Gastrocnemius medialis (tissue), 4 donors: Measurements from ENCODE around the gene TRIM25. TPM values are rescaled to one million over a fixed set of nuclear protein-coding genes. Genes with fewer than 3 reads are reported as not detected.

ENCODE experiments used
- ATAC-seq, 2 donors: fragments of 150-250 bp; one replicate each; pipeline ENCODE4 v1.9.1; 2016
- DNase-seq, 2 donors: peaks; one replicate each; pipeline ENCODE4 v3.0.0-alpha.2; 2019
- H3K27ac ChIP-seq, 4 donors: fragments of 200-600 bp; sonication (generic); 1 replicate in 1 of 4; 2 replicates in 3 of 4; pipeline ENCODE4 v1.5.1; 2016 to 2018; ENCODE audit warnings: mild to moderate bottlenecking in 2 of 4, moderate library complexity in 1 of 4
- H3K27me3 ChIP-seq, 3 donors: fragments of 200-600 bp; sonication (generic) in 2 of 3; 1 replicate in 1 of 3; 2 replicates in 2 of 3; pipeline versions ENCODE4 v1.5.1 to v1.6.0; 2016 to 2019; ENCODE audit warnings: mild to moderate bottlenecking in 1 of 3, moderate library complexity in 1 of 3
- H3K36me3 ChIP-seq, 2 donors: fragments of 200-600 bp; sonication (generic) in 1 of 2; one replicate each; pipeline ENCODE4 v1.5.1; 2017 to 2018
- H3K4me1 ChIP-seq, 2 donors: fragments of 200-600 bp; sonication (generic) in 1 of 2; one replicate each; pipeline ENCODE4 v1.5.1; 2016 to 2017; ENCODE audit warnings: mild to moderate bottlenecking in 2 of 2
- H3K4me3 ChIP-seq, 4 donors: fragments of 200-600 bp; sonication (generic) in 3 of 4; 1 replicate in 1 of 4; 2 replicates in 3 of 4; pipeline ENCODE4 v1.5.1; 2016 to 2019; ENCODE audit warnings: mild to moderate bottlenecking in 2 of 4
- H3K9me3 ChIP-seq, 3 donors: fragments of 200-600 bp; sonication (generic) in 2 of 3; 1 replicate in 1 of 3; 2 replicates in 2 of 3; pipeline ENCODE4 v1.5.1; 2016 to 2019
- CTCF ChIP-seq, 5 experiments: fragments of 450-650 bp in 3 of 5; fragments of 200-600 bp in 2 of 5; sonication (generic) in 2 of 5; IDR thresholded peaks in 4 of 5; conservative IDR thresholded peaks in 1 of 5; 1 replicate in 4 of 5; 2 replicates in 1 of 5; pipeline ENCODE4 v1.5.1; 2016 to 2019; ENCODE audit warnings: antibody characterized with exemption in 5 of 5, mild to moderate bottlenecking in 3 of 5, moderate library complexity in 3 of 5
- POLR2A ChIP-seq, 2 donors: fragments of 450-650 bp; IDR thresholded peaks; one replicate each; pipeline ENCODE4 v1.6.1; 2017; ENCODE audit warnings: antibody characterized with exemption in 2 of 2, mild to moderate bottlenecking in 2 of 2, moderate library complexity in 2 of 2
- in situ Hi-C, 4 donors: fragments of 200-750 bp; cut with MboI; loops; one replicate each; pipeline versions ENCODE4 v1.15.0 to v1.8.0; 2017; ENCODE audit warnings: low sequenced_read_pairs in 4 of 4
- intact Hi-C: fragments of 100-400 bp; cut with DNase I; formaldehyde crosslinking; loops from one replicate; pipeline ENCODE4 v1.15.1; 2023; ENCODE audit warnings: low total_unique reads
- total RNA-seq, 4 donors: library from RNA; depleted of rRNA; stranded (reverse); fragments of >200 nt; gene quantifications; one replicate each; pipeline versions ENCODE4 v1.1.0 to v1.2.3, GENCODE V29; 2016

The TRIM25 gene
- total RNA-seq, 4 donors from 2014 or later = 8.5 to 18.2 (median 15.1) TPM

- ATAC-seq (no peak), DNase-seq (no peak)
- no peak for TF ChIP-seq POLR2A (IDR thresholded peaks at IDR 0.05)
- TF ChIP-seq CTCF (IDR thresholded peaks at IDR 0.05 in 4 of 5, conservative IDR thresholded peaks at IDR 0.05 in 1 of 5) = no peak
- Histone ChIP-seq H3K4me1 (peaks cover 0 to 5% of the 10 kb centered on the region in 2 donors), H3K27me3 (no peaks in the 10 kb centered on the region), H3K36me3 (peaks cover 0 to 14% of the 10 kb centered on the region in 2 donors), H3K4me3 (no peak overlapping the region), H3K9me3 (no peaks in the 10 kb centered on the region), H3K27ac (no peak overlapping the region)
- intact Hi-C loops (no loop called here), in situ Hi-C loops (no loop called here)
These were observed 30.2 kb downstream of the TRIM25 start for GRCh38 chr17:56883616-56884015.

GRCh38 chr17:56881685-56882295 is 32.1 kb downstream of the TRIM25 start:
- DNase-seq (no peak), ATAC-seq (no peak)
- TF ChIP-seq CTCF (IDR thresholded peaks at IDR 0.05 in 4 of 5, conservative IDR thresholded peaks at IDR 0.05 in 1 of 5) (no peak), POLR2A (IDR thresholded peaks at IDR 0.05) (no peak)
- Histone ChIP-seq H3K36me3 (no peaks in the 10 kb centered on the region), H3K4me1 (peaks cover 0 to 5% of the 10 kb centered on the region in 2 donors), H3K9me3 (no peaks in the 10 kb centered on the region), H3K27ac (no peak overlapping the region), H3K27me3 (no peaks in the 10 kb centered on the region), H3K4me3 (no peak overlapping the region)
- intact Hi-C loops = no loop called here
- in situ Hi-C loops = no loop called here

- Histone ChIP-seq H3K9me3 (no peaks in the 10 kb centered on the region), H3K36me3 (no peaks in the 10 kb centered on the region), H3K27me3 (no peaks in the 10 kb centered on the region), H3K4me3 (no peak overlapping the region), H3K4me1 (peaks cover 0 to 5% of the 10 kb centered on the region in 2 donors), H3K27ac (no peak overlapping the region)
- DNase-seq = no peak
- ATAC-seq = no peak
- TF ChIP-seq POLR2A (IDR thresholded peaks at IDR 0.05) (no peak), CTCF (IDR thresholded peaks at IDR 0.05 in 4 of 5, conservative IDR thresholded peaks at IDR 0.05 in 1 of 5) (no peak)
- intact Hi-C loops = no loop called here
- in situ Hi-C loops = no loop called here
These were observed 33.3 kb downstream of the TRIM25 start for GRCh38 chr17:56880571-56880970.

- no peaks in the 10 kb centered on the region for H3K36me3 ChIP-seq
- peaks cover 0 to 5% of the 10 kb centered on the region in 2 donors for H3K4me1 ChIP-seq
- in situ Hi-C loops (no loop called here), intact Hi-C loops (no loop called here)
- no peak for TF ChIP-seq CTCF (IDR thresholded peaks at IDR 0.05 in 4 of 5, conservative IDR thresholded peaks at IDR 0.05 in 1 of 5)
- no peak for TF ChIP-seq POLR2A (IDR thresholded peaks at IDR 0.05)
- H3K27ac ChIP-seq = no peak overlapping the region
- ATAC-seq (no peak), DNase-seq (no peak)
- H3K4me3 ChIP-seq = no peak overlapping the region
- H3K9me3 ChIP-seq = no peaks in the 10 kb centered on the region
- H3K27me3 ChIP-seq = no peaks in the 10 kb centered on the region
These were observed 33.7 kb downstream of the TRIM25 start for GRCh38 chr17:56880133-56880532.

- Histone ChIP-seq H3K9me3 (no peaks in the 10 kb centered on the region), H3K27ac (no peak overlapping the region), H3K4me3 (no peak overlapping the region), H3K36me3 (no peaks in the 10 kb centered on the region), H3K4me1 (peaks cover 0 to 5% of the 10 kb centered on the region in 2 donors), H3K27me3 (no peaks in the 10 kb centered on the region)
- DNase-seq (no peak), ATAC-seq (no peak)
- in situ Hi-C loops (no loop called here), intact Hi-C loops (no loop called here)
- TF ChIP-seq POLR2A (IDR thresholded peaks at IDR 0.05) (no peak), CTCF (IDR thresholded peaks at IDR 0.05 in 4 of 5, conservative IDR thresholded peaks at IDR 0.05 in 1 of 5) (no peak)
These were observed 34.6 kb downstream of the TRIM25 start for GRCh38 chr17:56879280-56879679.
